ENCODE results near the gene GHR. TPM values are rescaled to one million over a fixed set of nuclear protein-coding genes. Genes with fewer than 3 reads are reported as not detected.

Gene GHR
- total RNA-seq, 2 donors from 2014 or later: 5.7 to 12.9 TPM

- no peak for ATAC-seq
- Histone ChIP-seq H3K27me3 (no peaks in the 10 kb centered on the region), H3K4me1 (no peaks in the 10 kb centered on the region), H3K9me3 (no peaks in the 10 kb centered on the region), H3K4me3 (no peak overlapping the region), H3K36me3 (replicated peaks in 1 of 2; ENCODE audit: insufficient read depth in 1 of 2, low read depth in 2 of 2) (no peaks in the 10 kb centered on the region), H3K27ac (no peak overlapping the region)
- DNase-seq: no peak
- intact Hi-C loops (cut with DNase I): no loop called here
- TF ChIP-seq POLR2A (IDR thresholded peaks at IDR 0.05) (no peak), CTCF (IDR thresholded peaks at IDR 0.05) (no peak)
- WGBS, 2 donors: 83 to 84% methylated on average over 3 of the region's 3 CpGs
Observed at GRCh38 chr5:42612750-42613366, 189.6 kb downstream of the GHR start.

DNA sequence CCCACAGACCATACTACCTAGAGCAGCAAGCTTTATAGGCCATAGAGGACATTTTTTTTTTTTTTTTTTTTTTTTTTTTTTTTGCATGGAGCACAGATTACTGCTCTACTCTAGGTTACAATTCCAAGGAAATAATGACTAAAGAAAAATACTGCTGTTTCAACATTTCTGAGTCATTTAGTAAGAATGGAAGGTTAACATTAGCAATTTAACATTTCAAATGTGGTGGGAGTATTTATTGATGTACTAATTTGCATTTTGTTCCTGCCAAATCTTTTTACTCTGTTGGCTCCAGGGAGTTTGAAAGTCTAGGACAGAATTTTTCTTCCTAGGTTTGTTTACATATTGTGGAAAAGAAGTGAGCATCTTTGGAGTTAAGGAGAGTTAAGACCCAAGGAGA lies 191.3 kb downstream of the GHR start:
- no peaks in the 10 kb centered on the region for H3K9me3 ChIP-seq
- no peak for DNase-seq

DNA sequence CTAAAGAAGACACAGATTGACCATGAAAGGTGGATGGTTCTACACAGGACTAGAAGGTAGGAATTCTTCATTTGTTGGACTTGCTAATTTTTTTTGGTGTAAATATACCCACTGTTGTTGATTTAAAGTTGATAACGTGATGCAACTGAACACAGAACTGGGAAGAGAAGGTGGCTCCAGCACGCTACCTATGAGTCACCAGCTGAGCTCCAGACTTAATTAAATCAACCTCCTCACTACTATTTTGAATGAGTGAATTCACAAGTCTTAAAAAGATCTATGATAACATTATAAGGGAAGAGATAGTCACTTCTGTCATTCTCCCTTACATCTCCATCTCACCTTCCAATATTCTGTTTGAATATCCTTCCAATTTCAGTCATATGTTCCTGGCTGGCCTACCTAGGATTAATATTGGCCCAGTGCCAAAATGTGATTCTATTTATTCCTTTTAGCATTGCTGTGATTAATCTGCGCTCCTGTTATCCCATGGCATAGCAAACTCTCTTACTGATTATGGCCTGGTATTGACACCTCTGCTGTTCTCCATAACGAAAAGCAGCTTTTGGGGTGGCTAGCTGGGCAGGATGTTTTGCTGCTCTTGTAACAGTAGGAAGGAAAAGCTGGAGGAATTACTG lies 197.5 kb downstream of the GHR start:
- intact Hi-C loops (cut with DNase I): no loop called here
- TF ChIP-seq POLR2A (IDR thresholded peaks at IDR 0.05) (no peak), CTCF (IDR thresholded peaks at IDR 0.05) (no peak)
- WGBS, 2 donors: 59 to 60% methylated on average over 4 of the region's 4 CpGs
- ATAC-seq (no peak), DNase-seq (no peak)
- Histone ChIP-seq H3K27me3 (no peaks in the 10 kb centered on the region), H3K4me3 (no peak overlapping the region), H3K4me1 (no peaks in the 10 kb centered on the region), H3K27ac (no peak overlapping the region), H3K36me3 (replicated peaks in 1 of 2; ENCODE audit: insufficient read depth in 1 of 2, low read depth in 2 of 2) (no peaks in the 10 kb centered on the region), H3K9me3 (no peaks in the 10 kb centered on the region)

More for the DNA sequence above, 191.3 kb downstream of the GHR start:
- Histone ChIP-seq H3K36me3 (replicated peaks in 1 of 2; ENCODE audit: insufficient read depth in 1 of 2, low read depth in 2 of 2) (no peaks in the 10 kb centered on the region), H3K27ac (no peak overlapping the region), H3K27me3 (no peaks in the 10 kb centered on the region), H3K4me3 (no peak overlapping the region), H3K4me1 (no peaks in the 10 kb centered on the region)
- ATAC-seq: no peak
- no peak for TF ChIP-seq POLR2A (IDR thresholded peaks at IDR 0.05)
- TF ChIP-seq CTCF (IDR thresholded peaks at IDR 0.05): no peak
- intact Hi-C loops (cut with DNase I): no loop called here

DNA sequence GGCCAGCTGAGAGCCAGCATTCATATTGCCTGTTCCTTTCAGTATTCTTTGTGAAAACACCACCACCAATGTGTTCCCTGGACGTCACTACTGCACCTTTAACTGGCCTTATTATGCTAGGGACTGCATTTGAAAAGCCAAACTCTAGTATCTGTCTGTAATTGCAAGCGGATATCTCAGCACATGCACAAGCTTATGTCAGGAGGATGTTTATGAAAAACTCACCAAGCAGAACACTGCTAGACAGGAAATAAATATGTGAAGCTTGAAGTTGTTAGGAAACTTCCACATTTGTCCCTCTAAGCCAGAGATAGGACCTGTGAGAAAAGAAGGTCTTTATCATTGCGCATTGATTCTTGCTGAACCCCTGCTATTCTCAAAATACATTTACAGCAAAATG lies 198.0 kb downstream of the GHR start:
- 71 to 90% methylated on average over 3 of the region's 3 CpGs for WGBS, 2 donors
- Histone ChIP-seq H3K4me1 (no peaks in the 10 kb centered on the region), H3K9me3 (no peaks in the 10 kb centered on the region), H3K27ac (no peak overlapping the region), H3K27me3 (no peaks in the 10 kb centered on the region), H3K4me3 (no peak overlapping the region), H3K36me3 (replicated peaks in 1 of 2; ENCODE audit: insufficient read depth in 1 of 2, low read depth in 2 of 2) (no peaks in the 10 kb centered on the region)
- intact Hi-C loops (cut with DNase I): no loop called here
- ATAC-seq (no peak), DNase-seq (no peak)
- TF ChIP-seq CTCF (IDR thresholded peaks at IDR 0.05): no peak
- no peak for TF ChIP-seq POLR2A (IDR thresholded peaks at IDR 0.05)

DNA sequence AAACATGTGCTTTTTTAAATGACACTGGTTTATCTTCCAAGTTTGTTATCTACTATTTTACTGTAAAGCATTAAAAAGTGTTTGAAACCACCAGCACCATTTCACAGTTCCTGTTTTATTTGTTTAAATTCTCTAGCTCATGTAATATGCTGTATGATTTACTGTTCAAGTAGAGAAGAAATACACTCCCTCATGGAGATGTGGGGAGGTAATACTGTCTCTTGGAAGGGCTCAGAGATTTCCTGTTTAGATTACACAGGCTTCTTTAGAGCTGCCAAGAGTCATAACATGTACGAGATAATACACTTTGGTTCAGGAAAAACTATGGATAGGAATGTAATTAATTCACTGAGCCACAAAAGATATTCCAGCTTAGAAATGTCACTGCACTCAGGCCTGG lies 198.4 kb downstream of the GHR start:
- no peaks in the 10 kb centered on the region for H3K4me1 ChIP-seq
- H3K27me3 ChIP-seq: no peaks in the 10 kb centered on the region
- 38 to 67% methylated on average over 1 of the region's 1 CpG for WGBS, 2 donors
- ATAC-seq: no peak
- TF ChIP-seq CTCF (IDR thresholded peaks at IDR 0.05) (no peak), POLR2A (IDR thresholded peaks at IDR 0.05) (no peak)
- no peaks in the 10 kb centered on the region for H3K9me3 ChIP-seq
- no peaks in the 10 kb centered on the region for H3K36me3 ChIP-seq (replicated peaks in 1 of 2; ENCODE audit: insufficient read depth in 1 of 2, low read depth in 2 of 2)
- H3K27ac ChIP-seq: no peak overlapping the region
- no peak overlapping the region for H3K4me3 ChIP-seq
- no peak for DNase-seq
- intact Hi-C loops (cut with DNase I): no loop called here
